ENCODE results near the gene LRRC9. TPM values are rescaled to one million over a fixed set of nuclear protein-coding genes. Genes with fewer than 3 reads are reported as not detected.

Gene LRRC9
- total and polyA plus RNA-seq, 2 experiments from 2014 or later = 2.2 to 3.1 TPM

- Histone ChIP-seq H3K27me3 (ENCODE audit: insufficient read depth) (peaks cover 58% of the 10 kb centered on the region), H3F3A (replicated peaks; ENCODE audit: low read depth) (no peaks in the 10 kb centered on the region), H3K4me2 (peak overlapping the region; percentile 95), H3K4me3 (peak overlapping the region; percentile 78), H3K79me2 (replicated peaks; ENCODE audit: insufficient read depth) (no peaks in the 10 kb centered on the region), H4K20me1 (replicated peaks; ENCODE audit: insufficient read depth) (no peaks in the 10 kb centered on the region), H3K9me2 (ENCODE audit: insufficient read depth) (no peaks in the 10 kb centered on the region), H2AFZ (peak overlapping the region; percentile 100), H3K27ac (ENCODE audit: low read depth) (no peak overlapping the region), H3K4me1 (ENCODE audit: insufficient read depth) (peaks cover 7% of the 10 kb centered on the region; the same call in 1 of the 2 replicates), H3K36me3 (ENCODE audit: insufficient read depth) (no peaks in the 10 kb centered on the region)
- no peak for ATAC-seq
- Mint-ChIP-seq H3K9me3 (no peaks in the 10 kb centered on the region; the same call in 2 of the 3 replicates), H3K27me3 (ENCODE audit: insufficient read depth, low read depth, poor library complexity) (peaks cover 32% of the 10 kb centered on the region), H3K36me3 (ENCODE audit: low read depth) (no peaks in the 10 kb centered on the region), H3K4me1 (peaks cover 12% of the 10 kb centered on the region), H3K4me3 (peak overlapping the region; percentile 91), H3K27ac (no peak overlapping the region)
- DNase-seq (ENCODE audit: low spot score) = no peak
- no peak for TF ChIP-seq ZNF462 (CRISPR knock-in tag; IDR thresholded peaks at IDR 0.05)
These were observed 48.8 kb upstream of the LRRC9 start for GRCh38 chr14:59871166-59871495.

GRCh38 chr14:59882957-59883356 lies 37.0 kb upstream of the LRRC9 start:
- H3K4me1 Mint-ChIP-seq = no peaks in the 10 kb centered on the region
- Histone ChIP-seq H3K4me3 (no peak overlapping the region), H3K9me2 (ENCODE audit: insufficient read depth) (no peaks in the 10 kb centered on the region), H2AFZ (no peak overlapping the region), H3K36me3 (ENCODE audit: insufficient read depth) (no peaks in the 10 kb centered on the region), H3K79me2 (replicated peaks; ENCODE audit: insufficient read depth) (no peaks in the 10 kb centered on the region), H3K27ac (ENCODE audit: low read depth) (no peak overlapping the region), H3K4me2 (no peak overlapping the region), H4K20me1 (replicated peaks; ENCODE audit: insufficient read depth) (no peaks in the 10 kb centered on the region), H3K4me1 (ENCODE audit: insufficient read depth) (no peaks in the 10 kb centered on the region), H3K27me3 (ENCODE audit: insufficient read depth) (no peaks in the 10 kb centered on the region), H3F3A (replicated peaks; ENCODE audit: low read depth) (no peaks in the 10 kb centered on the region)
- ATAC-seq (peak; percentile 65), DNase-seq (ENCODE audit: low spot score) (peak; percentile 58)
- peaks cover 4% of the 10 kb centered on the region for H3K27me3 Mint-ChIP-seq (ENCODE audit: insufficient read depth, low read depth, poor library complexity)
- no peak overlapping the region for H3K27ac Mint-ChIP-seq
- H3K36me3 Mint-ChIP-seq (ENCODE audit: low read depth) = no peaks in the 10 kb centered on the region
- no peak overlapping the region for H3K4me3 Mint-ChIP-seq
- H3K9me3 Mint-ChIP-seq = no peaks in the 10 kb centered on the region
- TF ChIP-seq POLR2AphosphoS5 (IDR thresholded peaks at IDR 0.05; ENCODE audit: low read depth) = no peak
- no peak for TF ChIP-seq NANOG (IDR thresholded peaks at IDR 0.05; ENCODE audit: borderline replicate concordance)
- TF ChIP-seq ETS1 (IDR thresholded peaks at IDR 0.05) = no peak
- TF ChIP-seq ZNF331 (CRISPR knock-in tag; IDR thresholded peaks at IDR 0.05; ENCODE audit: low read depth) = no peak
- no peak for TF ChIP-seq REST (IDR thresholded peaks at IDR 0.05; ENCODE audit: unreplicated experiment)
- TF ChIP-seq CTCF (conservative IDR thresholded peaks at IDR 0.05; ENCODE audit: low read depth in 2 of 2) = peak in 1 of 2 experiments; percentile 71; a peak in 3 of 4 replicates
